ENCODE results near the gene CLIP4.

GRCh38 chr2:29147963-29148362 lies 32.7 kb downstream of the CLIP4 start:
- no peak for TF ChIP-seq EZH2 (IDR thresholded peaks at IDR 0.05; ENCODE audit: borderline replicate concordance, low read depth, low read length, poor library complexity, severe bottlenecking)
- TF ChIP-seq CTCF (conservative IDR thresholded peaks at IDR 0.05; ENCODE audit: low read depth, low read length): no peak
